ENCODE results near the gene GAB2. TPM values are rescaled to one million over a fixed set of nuclear protein-coding genes. Genes with fewer than 3 reads are reported as not detected.

The GAB2 gene
- total RNA-seq, 2 experiments from 2014 or later: 1.4 to 1.8 TPM

- POLR2A ChIA-PET: no interaction called here
Observed at GRCh38 chr11:78262691-78263090, 154.9 kb downstream of the GAB2 start.

GRCh38 chr11:78262238-78262637, 155.4 kb downstream of the GAB2 start:
- ChIA-PET CTCF (no interaction called here), POLR2A (no interaction called here)
- TF ChIP-seq CTCF (IDR thresholded peaks at IDR 0.05): no peak
- Mint-ChIP-seq H3K27me3 (peaks cover 1% of the 10 kb centered on the region), H3K9me3 (no peaks in the 10 kb centered on the region), H3K27ac (no peak overlapping the region), H3K4me3 (no peak overlapping the region), H3K36me3 (ENCODE audit: low read depth) (no peaks in the 10 kb centered on the region), H3K4me1 (ENCODE audit: low read depth) (no peaks in the 10 kb centered on the region)
- intact Hi-C loops (cut with micrococcal nuclease): no loop called here
- ATAC-seq (no peak), DNase-seq (no peak)

More at GRCh38 chr11:78262691-78263090, 154.9 kb downstream of the GAB2 start:
- no peak for ATAC-seq
- CTCF ChIA-PET: no interaction called here
- Mint-ChIP-seq H3K36me3 (ENCODE audit: low read depth) (no peaks in the 10 kb centered on the region), H3K27ac (no peak overlapping the region), H3K4me1 (ENCODE audit: low read depth) (no peaks in the 10 kb centered on the region), H3K27me3 (peaks cover 1% of the 10 kb centered on the region), H3K9me3 (no peaks in the 10 kb centered on the region), H3K4me3 (no peak overlapping the region)
- TF ChIP-seq CTCF (IDR thresholded peaks at IDR 0.05): no peak
- DNase-seq: no peak
- intact Hi-C loops (cut with micrococcal nuclease): no loop called here

- H3K27ac Mint-ChIP-seq: no peak overlapping the region
- intact Hi-C loops (cut with micrococcal nuclease): no loop called here
- H3K9me3 Mint-ChIP-seq: no peaks in the 10 kb centered on the region
- TF ChIP-seq CTCF (IDR thresholded peaks at IDR 0.05): no peak
- no peaks in the 10 kb centered on the region for H3K36me3 Mint-ChIP-seq (ENCODE audit: low read depth)
- no peaks in the 10 kb centered on the region for H3K4me1 Mint-ChIP-seq (ENCODE audit: low read depth)
- DNase-seq: no peak
- ChIA-PET CTCF (no interaction called here), POLR2A (no interaction called here)
- H3K4me3 Mint-ChIP-seq: no peak overlapping the region
- no peak for ATAC-seq
- peaks cover 1% of the 10 kb centered on the region for H3K27me3 Mint-ChIP-seq
Observed at GRCh38 chr11:78261828-78262227, 155.8 kb downstream of the GAB2 start.

- no peak overlapping the region for H3K27ac Mint-ChIP-seq
- no peaks in the 10 kb centered on the region for H3K36me3 Mint-ChIP-seq (ENCODE audit: low read depth)
- ChIA-PET CTCF (no interaction called here), POLR2A (no interaction called here)
- ATAC-seq (no peak), DNase-seq (no peak)
- H3K9me3 Mint-ChIP-seq: no peaks in the 10 kb centered on the region
- intact Hi-C loops (cut with micrococcal nuclease): no loop called here
- no peaks in the 10 kb centered on the region for H3K4me1 Mint-ChIP-seq (ENCODE audit: low read depth)
- no peak for TF ChIP-seq CTCF (IDR thresholded peaks at IDR 0.05)
- peaks cover 1% of the 10 kb centered on the region for H3K27me3 Mint-ChIP-seq
- H3K4me3 Mint-ChIP-seq: no peak overlapping the region
Observed at GRCh38 chr11:78261367-78261766, 156.3 kb downstream of the GAB2 start.

GRCh38 chr11:78259777-78260487, 157.7 kb downstream of the GAB2 start:
- intact Hi-C loops (cut with micrococcal nuclease): no loop called here

More at GRCh38 chr11:78259777-78260487, 157.7 kb downstream of the GAB2 start:
- no peak overlapping the region for H3K27ac Mint-ChIP-seq
- no peaks in the 10 kb centered on the region for H3K4me1 Mint-ChIP-seq (ENCODE audit: low read depth)
- CTCF ChIA-PET: no interaction called here
- ATAC-seq: no peak
- no peaks in the 10 kb centered on the region for H3K27me3 Mint-ChIP-seq
- POLR2A ChIA-PET: no interaction called here
- no peak for TF ChIP-seq CTCF (IDR thresholded peaks at IDR 0.05)
- DNase-seq: no peak
- H3K36me3 Mint-ChIP-seq (ENCODE audit: low read depth): no peaks in the 10 kb centered on the region
- no peak overlapping the region for H3K4me3 Mint-ChIP-seq
- H3K9me3 Mint-ChIP-seq: no peaks in the 10 kb centered on the region

All from activated CD8-positive, alpha-beta T cell treated with anti-CD3 and anti-CD28 coated beads for 36 hours (primary cell).